HG02981 (cell line): ENCODE results near the gene CENPH.
"Not testable (repeated sequence)": the region's sequence is repeated elsewhere in the genome, so short reads cannot be mapped to it uniquely, and the experiment has no call there.

Source experiments
- ATAC-seq: cut with Tn5 transposase; IDR thresholded peaks from one replicate; pipeline ENCODE4 v1.9.1; 2021; ENCODE audit warnings: mild to moderate bottlenecking, moderate library complexity; ENCODE audit not compliant: unreplicated experiment

CENPH gene, protein sequence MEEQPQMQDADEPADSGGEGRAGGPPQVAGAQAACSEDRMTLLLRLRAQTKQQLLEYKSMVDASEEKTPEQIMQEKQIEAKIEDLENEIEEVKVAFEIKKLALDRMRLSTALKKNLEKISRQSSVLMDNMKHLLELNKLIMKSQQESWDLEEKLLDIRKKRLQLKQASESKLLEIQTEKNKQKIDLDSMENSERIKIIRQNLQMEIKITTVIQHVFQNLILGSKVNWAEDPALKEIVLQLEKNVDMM

DNA sequence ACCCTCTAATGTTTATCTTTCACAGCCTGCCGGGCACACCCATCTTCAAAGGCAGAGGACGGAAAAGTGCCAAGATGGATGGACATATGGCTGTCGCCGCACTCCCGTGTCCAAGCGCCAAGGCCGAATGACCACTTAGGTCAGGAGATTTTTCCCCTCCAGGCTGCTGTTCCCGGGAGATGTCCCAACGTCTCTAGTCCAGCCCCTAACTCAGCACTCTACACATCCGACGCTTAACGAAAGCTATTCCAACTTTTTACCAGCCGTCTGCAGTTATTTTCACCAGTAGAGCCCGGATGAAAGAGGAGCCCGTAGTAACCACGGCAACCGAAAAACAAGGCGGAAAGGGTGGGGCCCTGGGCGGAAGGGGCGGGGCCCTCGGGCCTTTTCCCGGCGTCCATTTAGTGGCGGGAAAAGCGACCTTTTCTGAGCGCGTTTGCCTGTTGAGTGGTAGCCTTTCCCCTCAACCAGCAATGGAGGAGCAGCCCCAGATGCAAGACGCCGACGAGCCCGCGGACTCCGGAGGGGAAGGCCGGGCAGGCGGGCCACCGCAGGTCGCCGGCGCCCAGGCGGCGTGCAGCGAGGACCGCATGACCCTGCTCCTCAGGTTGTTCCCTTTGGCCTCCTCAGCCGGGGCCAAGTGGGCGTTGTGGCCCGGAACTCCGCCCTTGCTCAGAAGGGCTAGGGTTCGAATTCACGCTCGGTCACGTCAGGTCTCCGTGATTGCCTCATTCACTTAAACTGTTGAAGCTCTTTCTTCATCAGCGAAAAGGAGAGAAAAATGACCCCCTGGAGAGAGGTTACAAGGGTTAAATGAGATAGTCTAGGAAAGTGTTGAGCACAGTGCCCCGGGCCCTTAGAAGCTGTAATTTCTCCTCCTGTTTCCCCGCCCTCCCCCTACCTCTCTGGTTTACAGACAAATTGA, at the start of gene CENPH:
TSS of gene CENPH (plus strand) at position 422 of the 925 bp plus-strand sequence. CDS start at position 474, 52 bp downstream.
- peak; percentile 91 for ATAC-seq

- ATAC-seq: not testable (repeated sequence)
Observed at GRCh38 chr5:69140239-69140638, 49.1 kb upstream of the CENPH start.

DNA sequence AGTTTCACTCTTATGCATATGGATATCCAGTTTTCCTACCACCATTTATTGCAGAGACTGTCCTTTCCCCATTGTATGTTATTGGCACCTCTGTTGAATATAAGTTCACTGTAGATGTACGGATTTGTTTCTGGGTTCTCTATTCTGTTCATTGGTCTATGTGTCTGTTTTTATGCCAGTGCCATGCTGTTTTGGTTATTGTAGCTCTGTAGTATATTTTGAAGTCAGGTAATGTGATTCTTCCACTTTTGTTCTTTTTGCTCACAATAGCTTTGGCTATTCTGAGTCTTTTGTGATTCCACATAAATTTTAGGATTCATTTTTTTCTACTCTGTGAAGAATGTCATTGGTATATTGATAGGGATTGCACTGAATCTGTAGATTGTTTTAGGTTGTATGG, 48.6 kb upstream of the CENPH start:
- no peak for ATAC-seq

DNA sequence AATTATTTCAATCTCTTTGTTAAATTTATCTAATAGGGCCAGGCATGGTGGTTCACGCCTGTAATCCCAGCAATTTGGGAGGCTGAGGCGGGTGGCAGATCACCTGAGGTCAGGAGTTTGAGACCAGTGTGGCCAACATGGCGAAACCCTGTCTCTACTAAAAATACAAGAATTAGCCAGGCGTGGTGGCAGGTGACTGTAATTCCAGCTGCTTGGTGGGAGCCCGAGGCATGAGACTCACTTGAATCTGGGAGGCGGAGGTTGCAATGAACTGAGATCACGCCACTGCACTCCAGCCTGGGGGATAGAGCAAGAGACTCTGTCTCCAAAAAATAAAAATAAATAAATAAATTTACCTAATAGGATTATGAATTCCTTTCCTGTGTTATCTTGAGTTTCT, 40.8 kb upstream of the CENPH start:
- not testable (repeated sequence) for ATAC-seq

GRCh38 chr5:69148981-69149675, 40.3 kb upstream of the CENPH start:
- ATAC-seq: no peak

GRCh38 chr5:69149676-69150010, 39.7 kb upstream of the CENPH start:
- ATAC-seq: no peak

DNA sequence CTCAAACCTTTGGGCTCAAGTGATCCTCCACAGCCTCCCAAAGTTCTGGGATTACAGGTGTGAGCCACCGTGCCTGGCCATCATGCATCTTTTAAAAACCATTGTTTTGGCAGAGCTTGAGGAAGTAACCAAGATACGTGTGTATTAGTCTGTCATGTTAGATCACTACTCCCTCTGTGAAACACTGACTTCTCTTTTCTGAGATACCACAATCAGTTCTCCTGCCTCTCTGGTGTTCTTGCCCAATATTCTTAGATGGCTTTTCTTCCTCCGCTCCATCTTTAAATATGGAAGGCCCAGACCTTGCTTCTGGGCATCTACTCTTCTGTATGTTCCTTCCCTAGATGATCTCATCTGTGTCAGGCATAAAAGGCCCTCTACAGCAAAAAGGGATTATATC, 36.7 kb upstream of the CENPH start:
- ATAC-seq: no peak

DNA sequence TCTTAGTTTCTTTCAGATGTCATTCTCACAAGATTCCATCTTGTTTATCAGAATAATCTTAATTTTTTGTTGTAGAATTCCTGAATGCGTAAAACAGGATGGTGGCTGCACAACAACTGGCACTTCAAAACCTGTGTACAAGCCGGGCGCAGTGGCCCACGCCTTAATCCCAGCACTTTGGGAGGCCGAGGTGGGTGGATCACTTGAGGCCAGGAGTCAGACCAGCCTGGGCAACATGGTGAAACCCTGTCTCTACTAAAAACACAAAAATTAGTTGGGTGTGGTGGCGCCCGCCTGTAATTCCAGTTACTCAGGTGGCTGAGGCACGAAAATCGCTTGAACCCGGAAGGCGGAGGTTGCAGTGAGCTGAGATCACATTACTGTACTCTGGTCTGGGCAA, 32.9 kb upstream of the CENPH start:
- no peak for ATAC-seq

GRCh38 chr5:69158039-69158438, 31.3 kb upstream of the CENPH start:
- ATAC-seq: no peak

- no peak for ATAC-seq
Observed at GRCh38 chr5:69160651-69161050, 28.7 kb upstream of the CENPH start.

- ATAC-seq: peak; percentile 99
Observed at GRCh38 chr5:69166686-69167492, 22.5 kb upstream of the CENPH start, which contains the start of gene CCNB1. CCNB1 (plus strand) TSS chr5:69167150; CDS start chr5:69167263, 113 bp downstream.

GRCh38 chr5:69167493-69167855, 21.9 kb upstream of the CENPH start:
- no peak for ATAC-seq

DNA sequence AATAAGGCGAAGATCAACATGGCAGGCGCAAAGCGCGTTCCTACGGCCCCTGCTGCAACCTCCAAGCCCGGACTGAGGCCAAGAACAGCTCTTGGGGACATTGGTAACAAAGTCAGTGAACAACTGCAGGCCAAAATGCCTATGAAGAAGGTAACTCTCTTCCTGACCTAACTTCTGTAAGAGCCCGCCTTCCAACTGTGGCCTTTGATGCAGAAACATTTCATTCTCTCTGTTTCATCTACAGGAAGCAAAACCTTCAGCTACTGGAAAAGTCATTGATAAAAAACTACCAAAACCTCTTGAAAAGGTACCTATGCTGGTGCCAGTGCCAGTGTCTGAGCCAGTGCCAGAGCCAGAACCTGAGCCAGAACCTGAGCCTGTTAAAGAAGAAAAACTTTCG, 21.5 kb upstream of the CENPH start:
- ATAC-seq: no peak

GRCh38 chr5:69170495-69170894, 18.9 kb upstream of the CENPH start:
- no peak for ATAC-seq

GRCh38 chr5:69170969-69171368, 18.4 kb upstream of the CENPH start:
- no peak for ATAC-seq

DNA sequence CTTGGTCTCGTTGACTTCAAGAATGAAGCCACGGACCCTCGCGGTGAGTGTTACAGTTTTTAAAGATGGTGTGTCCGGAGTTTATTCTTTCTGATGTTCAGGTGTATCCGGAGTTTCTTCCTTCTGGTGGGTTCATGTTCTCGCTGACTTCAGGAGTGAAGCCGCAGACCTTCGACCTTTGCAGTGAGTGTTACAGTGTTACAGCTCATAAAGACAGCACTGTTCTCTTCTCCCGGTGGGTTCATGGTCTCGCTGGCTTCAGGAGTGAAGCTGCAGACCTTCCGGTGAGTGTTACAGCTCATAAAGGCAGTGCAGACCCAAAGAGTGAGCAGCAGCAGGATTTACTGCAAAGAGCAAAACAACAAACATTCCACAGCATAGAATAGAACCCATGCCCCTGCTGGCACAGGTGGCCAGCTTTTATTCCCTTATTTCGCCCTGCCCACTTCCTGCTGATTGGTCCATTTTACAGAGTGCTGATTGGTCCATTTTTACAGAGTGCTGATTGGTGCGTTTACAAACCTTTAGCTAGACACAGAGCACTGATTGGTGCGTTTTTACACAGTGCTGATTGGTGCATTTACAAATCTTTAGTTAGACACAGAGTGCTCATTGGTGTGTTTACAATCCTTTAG, 7.6 kb upstream of the CENPH start:
- not testable (repeated sequence) for ATAC-seq

DNA sequence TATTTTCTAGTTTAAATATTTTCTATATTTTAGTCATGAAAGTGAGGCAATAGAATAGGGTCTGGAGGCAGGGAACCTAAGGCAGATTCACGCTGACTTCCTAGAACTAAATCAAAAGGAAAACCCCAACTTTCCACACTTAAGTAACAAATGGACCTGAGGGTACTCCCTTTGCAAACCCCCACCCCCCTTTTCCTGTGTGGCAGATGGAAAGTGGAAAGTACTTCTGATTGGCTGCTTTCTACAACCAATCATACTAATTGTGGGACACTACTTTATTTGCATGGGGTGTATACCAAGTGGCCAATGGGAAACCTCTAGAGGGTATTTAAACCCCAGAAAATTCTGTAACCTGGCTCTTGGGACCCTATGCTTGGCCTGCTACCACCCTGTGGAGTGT, 4.8 kb upstream of the CENPH start:
- no peak for ATAC-seq

DNA sequence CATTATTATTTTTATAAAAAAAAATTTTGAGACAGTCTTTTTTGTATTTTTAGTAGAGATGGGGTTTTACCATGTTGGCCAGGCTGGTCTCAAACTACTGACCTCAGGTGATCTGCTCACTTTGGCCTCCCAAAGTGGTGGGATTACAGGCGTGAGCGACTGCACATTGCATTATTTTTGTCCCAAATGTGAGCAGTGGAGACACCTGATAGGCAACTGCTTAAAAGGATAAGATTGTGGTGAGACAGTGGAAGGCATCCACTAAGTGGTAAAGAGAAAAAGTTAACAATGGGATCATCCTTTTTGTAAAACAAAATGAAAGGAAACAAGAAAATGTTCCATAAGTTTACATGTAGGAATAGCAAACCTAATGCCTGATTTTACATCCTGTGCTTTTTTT, 2.0 kb upstream of the CENPH start:
- ATAC-seq: no peak

GRCh38 chr5:69188811-69189161, 597 bp upstream of the CENPH start:
- no peak for ATAC-seq

GRCh38 chr5:69202497-69202896, 13.1 kb downstream of the CENPH start:
- ATAC-seq: no peak
